HEK293 (cell line): ENCODE results near the gene ATP8A2.

Experiments
- CTCF ChIA-PET: fragments of 350-600 bp; formaldehyde crosslinking; extraction: SDS; loops from one replicate; lab custom pipeline; 2021; ENCODE audit warnings: antibody characterized with exemption; lab: Yijun Ruan, JAX
- POLR2A ChIA-PET: fragments of 300-600 bp; formaldehyde crosslinking; extraction: SDS; loops from one replicate; lab custom pipeline; 2020; ENCODE audit warnings: antibody characterized with exemption, inconsistent platforms; lab: Yijun Ruan, JAX
- H3K27ac ChIP-seq: fragments of 200-500 bp; sonication (Bioruptor generic); 2 replicates; pipeline ENCODE4 v1.5.1; 2014; ENCODE audit warnings: low read depth, low read length, control low read depth, inconsistent platforms; ENCODE audit errors: extremely low read depth
- H3K36me3 ChIP-seq, 2 experiments: fragments of 200-500 bp in 1 of 2; sonication (Bioruptor generic) in 1 of 2; 1 replicate in 1 of 2; 2 replicates in 1 of 2; pipeline ENCODE4 v1.5.1; 2014 to 2017; ENCODE audit warnings: inconsistent platforms in 2 of 2, low read length in 2 of 2; ENCODE audit not compliant: control insufficient read depth in 2 of 2, insufficient read depth in 1 of 2
- H3K4me1 ChIP-seq: fragments of 200-500 bp; sonication (Bioruptor generic); 2 replicates; pipeline ENCODE4 v1.5.1; 2014; ENCODE audit warnings: mild to moderate bottlenecking, low read length, inconsistent platforms; ENCODE audit not compliant: control insufficient read depth, insufficient read depth
- H3K4me3 ChIP-seq: 2 replicates; pipeline ENCODE4 v1.5.1; 2011; ENCODE audit warnings: low read depth, mild to moderate bottlenecking, control low read depth, low read length, moderate library complexity
- H3K9me3 ChIP-seq: fragments of 200-500 bp; sonication (Bioruptor generic); 2 replicates; pipeline ENCODE4 v1.5.1; 2014; ENCODE audit warnings: low read depth, low read length, inconsistent platforms; ENCODE audit not compliant: control insufficient read depth, insufficient read depth
- GFI1B ChIP-seq: fragments of 450-650 bp; formaldehyde crosslinking; IDR thresholded peaks from 2 replicates; pipeline ENCODE4 v1.5.1; 2016; ENCODE audit warnings: missing biosample characterization, missing genetic modification characterization
- SCRT1 ChIP-seq: fragments of 450-650 bp; formaldehyde crosslinking; IDR thresholded peaks from 2 replicates; pipeline ENCODE4 v1.5.1; 2016; ENCODE audit warnings: missing biosample characterization, missing genetic modification characterization, borderline replicate concordance
- SCRT2 ChIP-seq: fragments of 450-650 bp; formaldehyde crosslinking; IDR thresholded peaks from 2 replicates; pipeline ENCODE4 v1.5.1; 2016; ENCODE audit warnings: missing biosample characterization, missing genetic modification characterization
- ZBTB44 ChIP-seq: fragments of 450-650 bp; IDR thresholded peaks from 2 replicates; pipeline ENCODE4 v1.5.1; 2018; ENCODE audit warnings: missing biosample characterization, mild to moderate bottlenecking, missing genetic modification characterization
- ZNF155 ChIP-seq: fragments of 450-650 bp; formaldehyde crosslinking; IDR thresholded peaks from 2 replicates; pipeline ENCODE4 v1.5.1; 2016; ENCODE audit warnings: missing biosample characterization, missing genetic modification characterization
- ZNF221 ChIP-seq: fragments of 450-650 bp; formaldehyde crosslinking; IDR thresholded peaks from 2 replicates; pipeline ENCODE4 v1.5.1; 2017; ENCODE audit warnings: missing biosample characterization, missing genetic modification characterization, borderline replicate concordance
- ZNF239 ChIP-seq: fragments of 450-650 bp; formaldehyde crosslinking; IDR thresholded peaks from 2 replicates; pipeline ENCODE4 v1.5.1; 2016; ENCODE audit warnings: missing biosample characterization, missing genetic modification characterization
- ZNF248 ChIP-seq: fragments of 450-650 bp; formaldehyde crosslinking; IDR thresholded peaks from 2 replicates; pipeline ENCODE4 v1.5.1; 2017; ENCODE audit warnings: missing biosample characterization, missing genetic modification characterization
- ZNF280C ChIP-seq: fragments of 450-650 bp; formaldehyde crosslinking; IDR thresholded peaks from 2 replicates; pipeline ENCODE4 v1.5.1; 2016; ENCODE audit warnings: missing biosample characterization, missing genetic modification characterization
- ZNF341 ChIP-seq: fragments of 450-650 bp; formaldehyde crosslinking; IDR thresholded peaks from 2 replicates; pipeline ENCODE4; 2016; ENCODE audit warnings: low read depth, missing biosample characterization, missing genetic modification characterization
- ZNF350 ChIP-seq: fragments of 450-650 bp; formaldehyde crosslinking; IDR thresholded peaks from 2 replicates; pipeline ENCODE4 v1.5.0; 2017; ENCODE audit warnings: missing biosample characterization, mild to moderate bottlenecking, missing genetic modification characterization
- ZNF354C ChIP-seq: fragments of 450-650 bp; formaldehyde crosslinking; IDR thresholded peaks from 2 replicates; pipeline ENCODE4 v1.5.1; 2016; ENCODE audit warnings: missing biosample characterization, missing genetic modification characterization, low read depth, borderline replicate concordance
- ZNF426 ChIP-seq: fragments of 450-650 bp; formaldehyde crosslinking; IDR thresholded peaks from 2 replicates; pipeline ENCODE4 v1.5.1; 2017; ENCODE audit warnings: missing biosample characterization, missing genetic modification characterization, mild to moderate bottlenecking, inconsistent platforms, moderate library complexity
- ZNF48 ChIP-seq: fragments of 450-650 bp; formaldehyde crosslinking; IDR thresholded peaks from 2 replicates; pipeline ENCODE4 v1.5.1; 2016; ENCODE audit warnings: missing biosample characterization, missing genetic modification characterization
- ZNF518A ChIP-seq: fragments of 450-650 bp; formaldehyde crosslinking; conservative IDR thresholded peaks from 2 replicates; pipeline ENCODE4 v1.5.1; 2016; ENCODE audit warnings: low read depth, missing biosample characterization, missing genetic modification characterization
- ZNF624 ChIP-seq: fragments of 450-650 bp; formaldehyde crosslinking; IDR thresholded peaks from 2 replicates; pipeline ENCODE4 v1.5.1; 2017; ENCODE audit warnings: missing biosample characterization, missing genetic modification characterization
- ZNF785 ChIP-seq: fragments of 450-650 bp; formaldehyde crosslinking; IDR thresholded peaks from 2 replicates; pipeline ENCODE4 v1.5.1; 2016; ENCODE audit warnings: missing biosample characterization, missing genetic modification characterization
- ZNF791 ChIP-seq: fragments of 450-650 bp; formaldehyde crosslinking; IDR thresholded peaks from 2 replicates; pipeline ENCODE4 v1.5.1; 2016; ENCODE audit warnings: missing biosample characterization, missing genetic modification characterization
- ZSCAN30 ChIP-seq: fragments of 450-650 bp; IDR thresholded peaks from 2 replicates; pipeline ENCODE4 v1.5.1; 2018; ENCODE audit warnings: missing biosample characterization, mild to moderate bottlenecking, missing genetic modification characterization, moderate library complexity

The ATP8A2 gene

GRCh38 chr13:26047040-26047439 lies 675.3 kb downstream of the ATP8A2 start (continued):
- no peak for TF ChIP-seq ZNF280C

GRCh38 chr13:26048741-26049140 lies 677.0 kb downstream of the ATP8A2 start:
- TF ChIP-seq ZNF221 (tag by site-specific recombination) (no peak), ZNF624 (no peak), ZNF239 (tag by site-specific recombination) (no peak), SCRT2 (tag by site-specific recombination) (no peak), ZNF791 (no peak), ZNF354C (tag by site-specific recombination) (no peak), ZNF785 (no peak), ZNF48 (tag by site-specific recombination) (no peak), ZNF341 (tag by site-specific recombination) (no peak), ZNF248 (tag by site-specific recombination) (no peak), GFI1B (tag by site-specific recombination) (no peak), ZSCAN30 (tag by site-specific recombination) (no peak), ZNF155 (tag by site-specific recombination) (no peak), ZNF518A (tag by site-specific recombination) (no peak), ZNF350 (no peak), ZBTB44 (tag by site-specific recombination) (no peak), ZNF426 (tag by site-specific recombination) (no peak), SCRT1 (tag by site-specific recombination) (no peak)
- CTCF ChIA-PET, result interaction anchor here (1.1 kb wide), 2 partner anchors 11 to 28 kb away, joined by 3 to 5 read pairs; no protein-coding TSS in a partner anchor
- POLR2A ChIA-PET, result no interaction called here
- Histone ChIP-seq H3K4me1 (no peaks in the 10 kb centered on the region), H3K4me3 (no peak overlapping the region), H3K9me3 (no peaks in the 10 kb centered on the region), H3K27ac (no peak overlapping the region), H3K36me3 (peaks cover 0 to 26% of the 10 kb centered on the region in 2 experiments; a peak in 2 of 3 replicates)
